ENCODE measurements around the gene OR2V1. TPM values are rescaled to one million over a fixed set of nuclear protein-coding genes. Genes with fewer than 3 reads are reported as not detected.

Gene OR2V1
- total RNA-seq, 4 donors from 2014 or later: not detected

- TF ChIP-seq, protein P1, sequence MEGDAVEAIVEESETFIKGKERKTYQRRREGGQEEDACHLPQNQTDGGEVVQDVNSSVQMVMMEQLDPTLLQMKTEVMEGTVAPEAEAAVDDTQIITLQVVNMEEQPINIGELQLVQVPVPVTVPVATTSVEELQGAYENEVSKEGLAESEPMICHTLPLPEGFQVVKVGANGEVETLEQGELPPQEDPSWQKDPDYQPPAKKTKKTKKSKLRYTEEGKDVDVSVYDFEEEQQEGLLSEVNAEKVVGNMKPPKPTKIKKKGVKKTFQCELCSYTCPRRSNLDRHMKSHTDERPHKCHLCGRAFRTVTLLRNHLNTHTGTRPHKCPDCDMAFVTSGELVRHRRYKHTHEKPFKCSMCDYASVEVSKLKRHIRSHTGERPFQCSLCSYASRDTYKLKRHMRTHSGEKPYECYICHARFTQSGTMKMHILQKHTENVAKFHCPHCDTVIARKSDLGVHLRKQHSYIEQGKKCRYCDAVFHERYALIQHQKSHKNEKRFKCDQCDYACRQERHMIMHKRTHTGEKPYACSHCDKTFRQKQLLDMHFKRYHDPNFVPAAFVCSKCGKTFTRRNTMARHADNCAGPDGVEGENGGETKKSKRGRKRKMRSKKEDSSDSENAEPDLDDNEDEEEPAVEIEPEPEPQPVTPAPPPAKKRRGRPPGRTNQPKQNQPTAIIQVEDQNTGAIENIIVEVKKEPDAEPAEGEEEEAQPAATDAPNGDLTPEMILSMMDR (IDR thresholded peaks at IDR 0.05; ENCODE audit: low read depth): no peak
Observed at GRCh38 chr5:181127907-181128626, 2.9 kb downstream of the OR2V1 start.

GRCh38 chr5:181127456-181127855, 3.5 kb downstream of the OR2V1 start:
- TF ChIP-seq, protein P1 (IDR thresholded peaks at IDR 0.05; ENCODE audit: low read depth): no peak

DNA sequence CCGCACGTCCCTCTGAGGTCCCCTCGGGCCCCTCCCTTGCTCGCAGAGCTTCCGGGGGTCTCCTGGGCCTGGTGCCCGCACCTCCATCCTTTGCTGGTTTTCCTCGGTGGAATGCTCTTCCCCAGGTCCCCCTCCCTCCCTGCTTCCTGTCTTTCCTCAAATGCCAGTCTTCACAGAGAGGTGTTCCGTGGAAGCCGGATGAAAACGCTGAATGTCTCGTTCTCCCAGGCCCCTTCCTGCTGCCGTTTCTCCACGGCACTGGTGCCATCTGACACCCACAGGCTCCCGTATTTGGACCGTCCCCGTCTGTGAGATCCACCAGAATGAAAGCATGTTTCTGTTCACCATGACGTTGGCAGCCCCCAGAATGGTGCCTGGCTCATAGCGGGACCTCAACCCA, 4.1 kb downstream of the OR2V1 start:
- TF ChIP-seq, protein P1 (IDR thresholded peaks at IDR 0.05; ENCODE audit: low read depth): no peak

GRCh38 chr5:181124526-181124925, 6.4 kb downstream of the OR2V1 start:
- TF ChIP-seq, protein P1 (IDR thresholded peaks at IDR 0.05; ENCODE audit: low read depth): no peak

DNA sequence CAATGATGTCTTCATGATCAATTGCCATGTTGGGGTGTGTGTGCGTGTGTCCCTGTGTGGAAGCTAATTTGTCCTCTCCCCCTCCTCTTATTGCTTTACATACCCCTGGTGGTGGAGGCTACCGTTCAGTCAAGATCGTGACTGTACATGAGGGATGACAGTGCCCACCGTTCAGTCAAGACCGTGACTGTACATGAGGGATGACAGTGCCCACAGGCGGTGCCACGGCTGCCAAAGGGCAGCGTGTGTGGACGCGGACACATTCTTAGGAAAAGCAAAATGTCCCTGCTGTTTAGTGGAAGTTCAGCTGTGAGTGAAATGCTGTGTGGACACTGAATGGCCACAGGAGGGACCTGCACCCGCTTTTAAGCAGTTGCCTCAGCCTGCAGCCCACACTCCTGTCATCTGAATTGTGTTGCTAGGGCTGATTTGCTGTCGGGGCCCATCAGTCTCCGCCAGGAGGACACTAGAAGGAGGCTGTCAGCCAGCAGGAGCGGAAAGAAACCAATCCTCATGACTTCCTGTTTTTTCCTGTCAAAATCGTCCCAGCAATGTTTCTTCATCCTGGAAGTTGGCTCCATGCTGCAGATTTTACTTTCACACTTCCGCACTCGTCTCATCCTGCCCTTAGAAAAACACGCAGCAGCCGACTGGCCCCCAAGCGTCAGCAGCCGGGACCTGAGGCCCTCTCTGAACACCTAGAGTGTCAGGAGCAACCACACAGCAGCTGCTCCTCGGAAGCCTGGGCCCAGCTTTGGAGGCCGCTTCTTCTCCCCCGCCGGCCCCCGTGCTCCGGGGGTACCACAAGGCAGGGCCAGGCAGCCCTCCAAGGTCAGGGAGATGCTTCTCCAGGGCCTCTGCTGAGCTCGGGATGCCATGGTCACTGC, 9.1 kb downstream of the OR2V1 start:
- TF ChIP-seq, protein P1 (IDR thresholded peaks at IDR 0.05; ENCODE audit: low read depth): no peak

DNA sequence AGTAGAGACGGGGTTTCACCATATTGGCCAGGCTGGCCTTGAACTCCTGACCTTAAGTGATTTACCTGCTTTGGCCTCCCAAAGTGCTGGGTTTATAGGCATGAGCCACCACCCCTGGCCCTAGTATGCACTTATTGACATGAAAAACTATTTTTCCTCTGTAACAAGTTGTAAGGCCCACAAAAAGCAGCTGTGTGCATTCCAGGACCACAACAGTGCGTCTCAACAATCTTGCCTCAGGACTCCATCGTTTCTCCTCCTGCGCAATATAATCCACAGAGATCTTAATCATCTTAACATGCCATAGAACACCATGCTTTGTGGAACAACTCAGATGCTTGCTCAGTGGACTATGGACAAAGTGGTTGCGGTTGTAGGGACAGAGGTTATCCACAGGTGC, 10.2 kb downstream of the OR2V1 start:
- TF ChIP-seq, protein P1 (IDR thresholded peaks at IDR 0.05; ENCODE audit: low read depth): no peak

DNA sequence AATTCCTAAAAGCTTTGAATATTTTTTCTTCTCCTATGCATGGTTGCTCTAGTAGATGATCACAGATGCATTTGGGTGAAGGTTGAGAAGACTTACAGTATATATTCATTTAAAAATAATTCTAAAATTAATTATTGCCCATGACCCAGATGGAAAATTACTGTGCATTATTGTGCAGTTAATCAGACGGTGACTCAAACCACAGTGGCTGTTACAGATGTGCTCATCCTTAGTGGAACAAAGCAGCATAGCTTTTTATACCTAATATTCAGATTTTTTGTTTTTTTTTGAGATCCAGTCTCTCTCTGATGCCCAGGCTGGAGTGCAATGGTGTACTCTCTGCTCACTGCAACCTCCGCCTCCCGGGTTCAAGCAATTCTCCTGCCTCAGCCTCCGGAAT, 10.7 kb downstream of the OR2V1 start:
- TF ChIP-seq, protein P1 (IDR thresholded peaks at IDR 0.05; ENCODE audit: low read depth): no peak

All from subcutaneous adipose tissue (tissue), 4 donors.